IPS-NIHi7 (cell line): ENCODE results near the gene MYO3B.
"Not testable (repeated sequence)": the region's sequence is repeated elsewhere in the genome, so short reads cannot be mapped to it uniquely, and the experiment has no call there.

Source experiments
- DNase-seq: peaks from one replicate; pipeline ENCODE4 v3.0.0; 2012; ENCODE audit warnings: mixed read lengths; ENCODE audit errors: extremely low spot score

MYO3B gene

DNA sequence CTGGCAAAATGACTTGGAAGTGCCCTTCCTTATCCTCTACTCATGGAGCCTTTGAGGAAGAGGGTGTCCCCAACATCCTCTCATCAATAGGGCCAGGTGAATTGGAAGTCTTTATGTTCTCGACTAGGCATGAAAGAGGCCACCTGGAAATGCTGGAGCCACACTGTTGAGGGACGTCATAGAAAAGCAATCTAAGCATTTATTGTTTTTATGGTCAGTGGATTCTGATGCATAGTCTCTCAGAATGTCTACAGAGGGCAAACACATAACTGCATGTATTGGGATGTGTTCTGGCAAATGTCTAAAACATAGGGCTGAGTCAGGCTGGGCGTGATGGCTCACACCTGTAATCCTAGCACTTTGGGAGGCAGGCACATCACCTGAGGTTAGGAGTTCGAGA is 290.6 kb downstream of the MYO3B start:
- DNase-seq: no peak

DNA sequence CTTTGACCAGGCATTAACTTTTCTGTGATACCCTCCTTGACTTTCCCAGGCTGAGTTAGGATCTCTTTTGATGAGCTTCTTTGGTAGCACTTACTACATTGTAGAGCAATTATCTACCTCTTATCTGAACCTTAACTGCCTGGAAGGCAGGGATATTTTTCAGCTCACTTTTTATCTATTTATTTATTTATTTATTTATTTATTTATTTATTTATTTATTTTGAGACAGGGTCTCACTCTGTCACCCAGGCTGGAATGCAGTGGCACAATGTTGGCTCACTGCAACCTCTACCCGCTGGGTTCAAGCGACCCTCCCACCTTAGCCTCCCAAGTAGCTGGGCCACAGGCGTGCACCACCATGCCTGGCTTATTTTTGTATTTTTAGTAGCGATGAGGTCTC is 294.6 kb downstream of the MYO3B start:
- DNase-seq: not testable (repeated sequence)

DNA sequence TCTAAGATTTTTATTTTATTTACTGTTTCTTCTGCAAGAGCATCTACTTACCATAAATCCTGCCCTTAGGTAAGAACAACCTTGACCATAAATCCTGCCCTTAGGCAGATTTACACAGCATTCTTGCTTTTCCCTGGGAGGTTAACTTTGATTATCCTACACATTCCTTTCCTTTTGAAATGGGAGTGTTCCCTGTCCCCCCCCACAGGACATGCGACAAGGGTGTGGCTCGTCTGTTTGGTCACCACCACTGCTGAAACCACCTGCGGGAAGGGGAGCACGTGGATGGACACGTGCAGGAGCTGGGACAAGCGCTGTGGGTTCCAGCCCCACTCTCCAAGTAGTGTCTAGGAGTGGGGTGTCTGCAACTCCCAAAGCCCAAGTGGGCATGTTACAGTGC is 297.9 kb downstream of the MYO3B start:
- DNase-seq: no peak

DNA sequence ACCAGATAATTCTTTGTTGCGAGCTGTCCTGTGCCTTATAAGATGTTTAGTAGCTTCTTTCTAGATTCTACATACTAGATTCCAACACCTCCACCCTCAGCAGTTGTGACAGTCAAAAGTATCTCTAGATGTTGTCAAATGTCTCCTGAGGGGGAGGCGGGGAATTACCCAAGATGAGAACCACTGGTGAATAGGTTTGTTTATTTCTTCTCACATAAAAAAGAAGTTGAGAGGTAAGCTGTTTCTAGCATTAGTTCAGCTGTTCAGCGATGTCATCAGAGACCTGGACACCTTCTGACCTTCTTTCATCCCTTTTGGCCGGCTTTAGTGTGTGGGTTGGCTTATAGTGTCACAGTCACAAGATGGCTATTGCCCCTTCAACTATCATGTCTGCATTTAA is 299.7 kb downstream of the MYO3B start:
- no peak for DNase-seq

DNA sequence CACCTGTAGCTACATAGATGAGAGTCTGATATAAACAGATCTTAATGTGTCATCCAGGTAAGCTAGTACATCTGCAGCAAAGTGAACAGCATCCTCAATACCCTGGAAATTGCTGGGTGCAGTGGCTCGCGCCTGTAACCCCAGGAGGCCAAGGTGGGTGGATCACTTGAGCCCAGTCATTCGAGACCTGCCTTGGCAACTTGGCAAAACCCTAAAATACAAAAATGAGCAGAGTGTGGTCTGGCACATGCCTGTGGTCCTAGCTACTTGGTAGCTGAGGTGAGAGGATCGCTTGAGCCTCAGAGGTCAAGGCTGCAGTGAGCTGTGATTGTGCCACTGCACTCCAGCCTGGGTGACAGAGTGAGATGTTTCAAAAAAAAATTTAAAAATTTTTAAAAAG is 303.3 kb downstream of the MYO3B start:
- DNase-seq: no peak

DNA sequence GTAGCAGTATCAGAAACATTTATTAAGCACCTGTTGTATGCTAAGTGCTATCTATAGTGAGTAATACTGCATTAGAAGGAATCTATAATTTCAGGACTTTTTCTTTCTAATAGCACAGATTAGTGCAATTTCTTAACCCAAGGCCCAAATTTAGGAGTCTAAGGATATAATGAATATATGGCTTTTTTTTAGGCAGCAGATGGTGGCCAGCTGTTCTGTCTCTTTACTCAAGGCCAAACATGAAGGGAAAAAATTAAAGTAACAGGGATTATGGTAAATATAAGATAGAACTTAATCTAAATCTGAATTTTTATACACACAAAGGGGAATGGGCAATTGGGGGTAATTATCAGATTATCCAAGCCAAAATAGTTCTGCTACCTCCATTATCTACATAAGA is 306.6 kb downstream of the MYO3B start:
- no peak for DNase-seq

DNA sequence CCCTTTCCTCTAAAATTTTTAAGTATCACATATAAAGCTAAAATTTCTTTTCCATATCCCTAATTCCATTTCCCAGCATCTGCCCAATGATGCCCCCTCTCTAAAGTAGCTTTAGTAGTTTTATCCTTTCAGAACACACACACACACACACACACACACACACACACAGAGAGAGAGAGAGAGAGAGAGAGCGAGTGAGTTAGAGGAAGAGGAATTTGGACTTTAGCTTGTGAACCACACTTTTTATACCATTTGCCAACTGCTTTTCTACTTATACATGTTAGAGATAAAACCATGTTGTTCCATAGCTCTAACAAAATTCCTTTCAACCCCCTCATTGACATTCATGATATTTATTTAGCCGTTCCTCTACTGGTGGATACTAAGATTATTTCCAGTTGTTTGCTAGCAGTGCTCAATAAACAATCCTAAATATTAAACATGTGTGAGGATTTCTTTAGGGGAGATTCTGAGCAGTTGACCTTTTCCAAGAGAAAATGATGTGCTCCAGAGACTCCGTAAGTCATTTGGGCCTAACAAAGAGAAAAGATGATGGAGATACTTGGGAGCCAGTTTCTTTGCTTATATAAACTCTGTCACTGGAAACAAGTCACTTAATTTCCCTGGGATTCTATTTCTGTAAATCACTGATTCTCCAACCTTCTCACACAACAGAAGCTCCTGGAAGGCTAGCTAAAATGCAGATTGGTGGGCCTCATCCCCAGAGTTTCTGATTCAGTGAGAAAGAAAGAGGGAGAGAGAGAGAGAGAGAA is 307.5 kb downstream of the MYO3B start:
- no peak for DNase-seq

DNA sequence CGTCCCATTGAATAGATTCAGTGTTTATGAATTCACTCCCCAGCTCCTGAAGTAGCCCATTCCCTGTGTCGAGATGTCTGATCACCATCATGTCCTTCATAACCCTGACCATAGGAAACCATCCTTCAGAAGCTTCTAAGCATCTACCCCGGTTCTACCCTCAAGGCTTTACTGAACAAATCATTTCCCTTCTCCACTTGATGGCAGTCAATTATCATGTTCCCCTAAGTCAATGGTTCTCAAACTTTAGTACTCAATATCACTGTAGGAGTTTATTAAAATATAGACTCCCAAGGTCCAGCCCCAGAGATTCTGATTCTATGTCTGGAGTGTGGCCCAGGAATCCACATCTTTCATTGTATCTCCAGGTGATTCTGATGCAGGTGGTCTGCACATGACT is 308.8 kb downstream of the MYO3B start:
- no peak for DNase-seq

DNA sequence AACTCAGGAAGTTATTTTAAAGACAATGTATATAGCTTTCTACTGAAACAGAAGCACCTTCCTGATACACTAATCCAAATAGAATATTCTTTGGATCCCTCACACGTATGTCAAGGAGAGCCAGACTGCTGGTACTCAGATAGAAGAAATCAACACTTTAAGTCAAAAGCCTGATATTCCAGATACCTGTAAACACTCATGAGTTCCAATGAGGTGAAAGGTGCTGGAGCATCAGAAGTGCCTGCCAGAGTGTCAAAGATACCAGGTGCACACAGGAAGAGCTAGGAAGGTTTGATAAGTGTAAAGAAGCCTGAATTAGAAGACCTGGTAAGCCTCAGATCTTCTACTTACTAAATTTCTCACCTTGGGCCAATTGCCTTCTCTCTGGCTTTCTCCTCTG is 310.9 kb downstream of the MYO3B start:
- no peak for DNase-seq

DNA sequence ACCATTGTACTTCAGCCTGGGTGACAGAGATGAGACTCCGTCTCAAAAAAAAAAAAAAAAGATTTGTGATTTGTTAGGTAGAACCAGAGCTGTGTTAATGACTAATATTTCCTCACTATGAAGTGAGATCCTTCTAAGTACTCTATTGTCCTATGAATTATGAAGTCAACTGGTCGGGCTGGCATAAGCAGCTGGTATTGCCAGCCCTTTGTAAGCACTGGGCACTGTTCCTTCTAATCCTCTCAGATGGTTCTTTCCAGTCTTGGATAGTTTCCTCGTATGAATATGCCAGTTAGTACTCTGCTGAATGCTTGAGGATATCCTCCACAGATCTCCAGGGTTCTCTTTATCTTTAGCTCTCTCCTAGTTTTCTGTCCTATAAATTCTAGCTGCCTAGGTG is 314.1 kb downstream of the MYO3B start:
- no peak for DNase-seq

DNA sequence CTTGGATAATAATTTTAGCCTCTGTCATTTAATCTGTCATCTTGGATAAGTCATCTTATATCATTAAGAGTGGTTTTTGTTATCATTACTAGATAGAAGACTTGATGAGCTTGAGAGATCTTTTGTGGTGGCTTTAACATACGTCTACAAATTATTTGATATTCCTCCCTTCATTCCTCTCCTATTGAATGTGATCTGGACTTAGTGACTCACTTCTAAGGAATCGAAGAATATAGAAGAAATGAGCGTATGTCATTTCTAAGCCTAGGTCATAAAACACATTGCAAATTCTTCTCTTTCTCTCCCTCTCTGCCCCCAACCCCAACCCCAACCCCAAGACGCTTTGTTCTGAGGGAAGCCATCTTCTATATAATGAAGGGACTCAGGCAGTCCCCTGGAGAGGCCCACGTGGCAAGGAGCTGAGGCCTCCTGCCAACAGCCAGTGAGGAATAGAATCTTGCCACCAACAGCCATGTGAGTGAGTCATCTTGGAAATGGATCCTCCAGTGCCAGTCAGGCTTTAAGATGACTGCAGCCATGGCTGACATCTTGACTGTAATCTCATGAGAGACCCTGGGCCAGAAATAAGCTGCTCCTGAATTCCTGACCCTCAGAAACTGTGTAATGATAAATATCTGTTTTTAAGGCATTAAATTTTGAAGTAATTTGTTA is 315.6 kb downstream of the MYO3B start:
- no peak for DNase-seq

DNA sequence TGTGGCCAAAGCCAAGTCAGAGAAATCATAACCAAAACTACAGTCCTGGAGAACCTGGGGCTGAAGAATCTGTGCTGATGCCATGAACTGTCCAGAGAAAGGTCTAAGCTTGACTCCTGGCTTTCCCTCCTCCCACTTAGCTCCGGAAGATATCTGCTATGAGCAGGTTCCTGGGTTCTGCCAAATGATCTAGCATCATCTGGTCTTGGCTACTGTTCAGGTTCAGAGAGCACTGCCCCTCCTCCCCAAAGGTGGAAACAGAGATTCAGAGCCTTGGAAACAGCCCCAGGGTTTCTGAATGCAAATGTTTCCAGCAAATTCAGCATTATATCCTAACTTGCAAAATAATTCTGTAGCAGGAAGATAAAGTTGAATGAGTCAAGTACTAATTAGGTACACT is 317.9 kb downstream of the MYO3B start:
- DNase-seq: no peak

DNA sequence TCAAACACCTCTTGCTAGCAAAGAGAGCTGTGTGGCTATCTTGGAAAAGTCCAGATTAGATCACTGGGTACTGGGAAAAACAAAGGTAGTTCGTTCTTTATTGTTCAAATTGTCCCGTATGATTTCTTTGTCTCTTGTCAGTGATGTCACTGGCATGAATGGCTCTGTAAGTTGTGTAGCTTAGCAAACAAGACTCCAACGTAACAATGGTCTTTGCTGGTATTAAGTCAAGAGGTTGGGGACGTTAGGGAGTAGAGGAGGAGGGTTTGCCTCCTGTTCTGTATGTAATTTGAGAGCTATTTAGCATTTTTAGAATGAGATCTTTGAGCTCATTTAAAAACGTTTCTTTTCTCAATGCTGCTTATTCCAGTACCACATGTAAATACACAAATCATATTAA is 320.7 kb downstream of the MYO3B start:
- no peak for DNase-seq

DNA sequence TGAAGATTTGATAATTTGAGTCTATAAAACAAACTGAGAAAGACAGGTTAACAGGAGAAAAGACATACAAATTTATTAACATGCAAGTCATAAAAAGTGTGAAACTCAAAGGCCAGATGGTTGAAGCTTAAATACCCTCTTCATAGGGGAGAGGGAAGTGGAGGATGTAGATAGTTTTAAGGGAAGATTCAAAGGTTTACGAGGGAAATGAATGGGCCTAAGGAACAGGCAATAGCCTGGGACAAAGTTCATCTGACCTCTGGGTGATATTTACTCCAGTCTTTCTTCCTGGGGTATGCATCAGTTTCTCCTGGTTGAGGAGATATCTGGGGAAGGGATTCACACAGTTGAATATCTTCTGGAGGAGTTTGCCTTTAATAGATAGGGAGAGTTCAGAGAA is 322.2 kb downstream of the MYO3B start:
- DNase-seq: no peak

DNA sequence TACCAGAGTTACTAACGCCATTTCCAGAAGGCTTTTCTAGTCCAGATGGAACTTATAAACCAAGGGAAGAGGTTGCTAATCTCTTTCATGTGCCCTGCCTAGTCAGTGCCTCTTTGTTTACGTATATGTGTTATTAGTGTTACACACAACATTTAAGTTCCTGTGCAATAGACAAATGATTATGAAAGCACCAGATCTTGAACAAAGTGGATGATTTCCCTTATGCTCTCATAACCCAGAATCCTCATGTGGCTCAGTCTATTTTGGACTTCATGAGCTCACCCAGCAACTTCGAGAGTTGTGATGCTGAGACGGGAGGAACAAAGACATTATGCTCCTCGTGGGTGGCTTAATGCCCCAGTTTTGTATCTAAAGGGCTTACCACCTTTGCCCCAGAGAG is 322.8 kb downstream of the MYO3B start:
- no peak for DNase-seq

DNA sequence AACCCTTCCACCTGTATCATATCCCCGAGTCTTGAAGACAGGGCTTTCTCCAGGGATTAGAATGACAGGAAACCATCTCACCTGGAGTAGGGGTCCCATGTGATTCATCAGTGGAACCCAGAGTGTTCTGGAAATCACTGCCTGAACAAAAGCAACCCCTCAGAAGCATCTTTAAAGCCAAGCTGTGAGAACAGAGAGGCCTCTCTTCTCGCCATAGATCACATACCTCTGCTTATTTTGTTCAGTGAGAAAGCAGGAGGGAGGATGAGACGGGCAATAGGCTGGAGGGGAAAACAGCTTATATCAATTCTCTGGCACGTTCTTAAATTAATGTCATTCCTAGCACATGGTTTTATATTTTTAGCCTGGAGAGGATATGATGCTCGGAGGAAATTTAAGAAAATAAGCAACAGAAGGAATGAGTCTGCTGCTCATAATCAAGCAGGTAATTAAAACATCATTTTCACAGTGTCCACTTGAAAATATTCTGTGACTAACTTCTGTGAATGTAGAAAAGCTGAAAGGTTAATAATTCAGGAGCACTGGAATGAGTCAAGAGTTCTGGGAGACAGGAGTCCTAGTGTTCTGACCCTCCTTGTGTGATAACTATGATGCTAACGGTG is 323.6 kb downstream of the MYO3B start:
- no peak for DNase-seq

DNA sequence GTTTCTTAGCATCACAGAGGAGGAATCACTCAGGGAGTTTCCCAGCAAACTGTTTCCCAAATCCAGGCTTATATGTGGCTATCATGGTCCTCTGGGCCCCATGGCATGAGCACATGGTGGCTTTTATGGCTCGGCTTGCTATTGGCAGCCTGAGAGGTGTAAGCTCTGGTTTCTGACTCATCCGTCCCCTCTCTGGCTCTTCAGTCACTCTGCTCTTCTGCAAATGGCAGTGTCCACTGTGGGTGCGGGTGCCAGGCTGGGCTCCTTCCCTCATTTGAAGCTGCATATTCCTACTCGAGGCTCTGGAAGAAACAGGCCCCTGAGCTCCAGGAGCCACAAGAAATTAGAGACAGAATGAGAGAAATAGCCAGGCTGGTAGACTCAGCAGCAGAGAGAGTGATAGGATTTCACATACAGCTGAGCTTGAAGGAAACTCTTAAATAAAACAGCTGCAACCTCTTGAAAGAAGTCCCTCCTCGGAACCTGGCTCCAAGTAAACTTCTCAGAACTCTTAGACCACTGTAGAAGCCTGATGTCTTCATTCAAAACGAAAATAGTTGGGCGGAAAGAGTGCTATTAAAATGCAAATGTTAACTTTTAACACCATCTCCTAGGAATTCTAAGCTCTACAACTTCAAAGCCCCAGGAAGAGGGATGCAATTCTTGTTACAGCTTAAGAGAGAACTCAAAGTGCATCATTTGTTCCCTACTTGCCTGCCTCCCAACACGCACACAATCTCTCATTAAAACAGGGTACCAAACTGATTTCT is 324.6 kb downstream of the MYO3B start:
- no peak for DNase-seq

DNA sequence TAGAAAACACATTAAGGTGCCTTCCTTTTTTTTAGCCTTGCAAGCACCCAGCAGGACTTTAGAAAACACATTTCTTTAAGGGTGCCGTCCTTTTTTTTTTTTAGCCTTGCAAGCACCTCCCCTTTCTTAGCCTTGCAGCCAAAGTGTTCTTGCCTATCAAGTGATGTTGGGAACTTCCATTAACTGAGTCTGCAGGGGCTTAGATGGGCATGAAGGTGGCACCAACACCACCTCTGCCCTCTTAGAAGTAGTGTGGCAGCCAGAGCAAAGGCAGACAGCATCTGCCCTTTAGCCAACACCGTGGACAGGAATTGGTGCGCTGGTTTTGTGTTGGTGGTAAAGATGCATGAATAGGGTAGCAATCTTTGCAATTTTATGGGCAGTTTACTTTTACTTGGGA is 325.6 kb downstream of the MYO3B start:
- DNase-seq: no peak

DNA sequence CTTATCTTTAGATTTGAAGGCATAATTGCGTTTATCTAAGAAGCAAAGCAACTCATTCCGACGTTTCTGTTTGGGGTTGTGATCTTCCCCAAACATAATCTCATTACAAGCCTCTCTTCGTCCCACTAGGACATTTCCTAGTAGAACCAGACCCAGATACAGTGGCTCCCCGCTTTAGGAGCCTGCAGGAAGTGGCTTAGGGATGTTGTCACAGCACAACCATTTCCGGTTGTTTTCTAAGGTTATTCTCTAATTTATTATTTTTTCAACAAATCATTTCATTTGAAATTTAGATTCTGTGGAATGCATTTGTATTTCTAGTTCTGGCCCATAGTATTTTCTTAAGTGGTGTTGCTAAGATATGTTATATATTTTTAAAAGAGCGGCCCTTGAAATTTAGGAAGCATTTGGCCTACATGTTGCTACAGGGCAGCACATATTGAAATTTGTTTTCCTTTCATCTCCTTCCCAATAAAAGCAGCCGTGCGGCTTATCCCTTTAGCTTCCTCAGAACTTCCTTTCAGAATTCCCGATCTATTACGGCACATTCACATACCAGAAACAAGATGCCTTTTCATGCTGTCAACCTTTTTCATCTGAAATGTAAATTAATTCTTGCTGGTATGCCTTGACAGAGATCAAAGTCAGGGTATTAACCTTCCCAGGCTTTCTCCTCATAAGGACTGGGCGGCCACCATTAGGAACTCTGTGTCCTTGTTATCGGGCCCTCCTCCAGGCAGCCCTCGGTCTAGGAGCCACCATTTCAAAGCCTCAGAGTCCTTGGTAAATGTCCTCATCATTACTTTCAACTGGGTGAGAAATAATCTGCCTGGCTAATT is 326.2 kb downstream of the MYO3B start:
- DNase-seq: no peak

DNA sequence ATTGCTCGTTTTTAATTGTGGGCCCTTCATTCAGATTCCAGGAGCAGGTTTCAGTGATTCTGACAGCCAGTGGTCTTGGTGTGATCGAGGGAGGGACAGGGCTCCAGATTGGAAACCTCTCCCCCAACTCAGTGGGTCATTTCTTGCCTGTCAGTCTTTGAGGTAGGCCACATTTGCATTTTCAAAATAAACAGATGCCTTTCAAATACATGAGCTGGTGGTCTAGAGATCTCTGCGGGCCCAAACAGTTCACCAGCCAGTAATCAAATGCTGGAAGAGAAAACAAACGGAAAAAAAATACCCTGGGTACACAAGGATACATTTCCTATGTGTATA is 326.8 kb downstream of the MYO3B start:
- DNase-seq: no peak

DNA sequence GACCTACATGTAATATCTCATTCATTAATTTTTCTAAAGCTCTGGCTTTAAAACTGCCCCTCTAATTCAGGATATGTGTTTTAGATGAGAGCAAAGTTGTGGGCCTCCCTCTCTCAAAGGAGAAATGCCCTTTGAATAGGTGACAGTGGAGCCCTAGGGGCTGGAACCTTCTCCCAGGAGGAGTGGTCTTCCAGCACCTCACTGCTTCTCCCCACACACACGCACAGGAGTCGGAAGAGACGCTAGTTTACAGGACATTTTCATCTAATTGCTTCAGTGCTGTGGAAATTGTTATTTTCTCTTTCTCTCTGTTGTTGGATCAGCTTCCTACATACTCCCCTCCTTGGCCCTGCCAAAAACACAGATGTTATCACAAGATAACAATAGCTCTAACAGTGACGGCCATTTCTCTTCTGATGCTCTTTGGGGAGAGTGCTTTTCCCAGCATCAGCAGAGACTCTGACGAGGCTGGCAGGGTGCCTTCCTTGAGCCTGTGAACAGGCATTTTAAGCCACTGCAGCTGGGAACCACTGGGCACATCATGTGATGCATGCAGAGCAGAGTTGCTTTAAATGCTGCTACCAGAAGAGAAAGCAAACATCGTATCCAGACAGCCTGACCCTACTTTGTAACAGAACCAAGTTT is 327.8 kb downstream of the MYO3B start:
- no peak for DNase-seq
